ENCODE measurements around the gene MKNK1. TPM values are rescaled to one million over a fixed set of nuclear protein-coding genes. Genes with fewer than 3 reads are reported as not detected.

Gene MKNK1
- total and polyA plus RNA-seq, 2 donors (not counting 1 experiment from before 2014, with no cell fraction given): 51.0 to 73.0 TPM

DNA sequence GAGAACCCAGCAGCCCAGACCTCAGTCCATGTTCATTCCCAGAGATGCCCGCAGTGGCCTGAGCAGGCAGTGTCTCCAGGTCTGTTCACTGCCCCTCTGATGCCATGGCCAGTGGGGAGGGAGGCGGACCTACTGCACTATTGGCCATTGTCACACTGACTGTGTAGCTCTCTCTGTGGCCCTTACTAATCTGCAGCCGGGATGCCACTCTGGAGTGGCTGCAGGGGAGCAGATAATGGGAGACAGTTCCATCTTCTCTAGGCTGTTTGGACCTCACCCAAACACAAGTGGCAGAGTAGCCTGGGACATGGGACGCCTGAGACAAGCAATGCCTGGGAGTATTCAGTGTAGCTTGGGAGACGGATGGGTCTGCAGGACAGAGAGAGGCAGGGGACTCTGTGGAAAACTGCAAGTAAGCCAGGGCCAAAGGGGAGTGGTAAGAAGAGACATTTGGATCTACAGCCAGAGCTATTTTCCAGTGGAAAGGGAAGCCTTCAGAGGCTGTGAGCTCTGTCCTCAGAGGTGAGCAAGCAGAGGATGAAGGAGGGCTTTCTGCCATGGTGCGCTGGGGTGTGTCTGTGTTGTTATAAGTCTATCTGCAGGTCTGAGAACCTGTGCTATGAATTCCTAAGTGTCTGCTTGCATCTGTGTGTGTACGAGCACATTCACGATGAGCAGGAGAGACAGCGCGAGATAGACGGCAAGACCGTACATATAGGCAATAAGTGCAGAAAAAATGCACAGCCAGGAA, 87.7 kb downstream of the MKNK1 start:
- DNase-seq (no peak), ATAC-seq (ENCODE audit: low read depth) (no peak)
- Histone ChIP-seq H3K27me3 (replicated peaks in 1 of 4; ENCODE audit: control extremely low read depth in 1 of 4, control insufficient read depth in 3 of 4, insufficient read depth in 4 of 4, low read length in 3 of 4) (peaks cover 0 to 7% (median 0%) of the 10 kb centered on the region in 4 experiments), H3K79me2 (ENCODE audit: control insufficient read depth, insufficient read depth, low read length) (no peaks in the 10 kb centered on the region), H2AFZ (ENCODE audit: insufficient read depth, low read depth, low read length, poor library complexity, severe bottlenecking) (no peak overlapping the region), H3K9me3 (ENCODE audit: control extremely low read depth in 1 of 3, control insufficient read depth in 2 of 3, insufficient read depth in 1 of 3, low read length in 2 of 3) (no peaks in the 10 kb centered on the region), H3K4me2 (replicated peaks; ENCODE audit: low read depth, low read length, poor library complexity, severe bottlenecking) (no peak overlapping the region), H3K4me1 (ENCODE audit: control insufficient read depth in 2 of 2, insufficient read depth in 2 of 2, low read length in 2 of 2) (no peaks in the 10 kb centered on the region), H3K27ac (ENCODE audit: low read length in 2 of 2) (no peak overlapping the region), H3K4me3 (ENCODE audit: control extremely low read depth in 1 of 5, extremely low read depth in 1 of 5, insufficient read depth in 1 of 5, low read depth in 2 of 5, low read length in 4 of 5) (no peak overlapping the region), H4K20me1 (ENCODE audit: control insufficient read depth, insufficient read depth, low read length, poor library complexity, severe bottlenecking) (no peaks in the 10 kb centered on the region), H3K36me3 (replicated peaks in 1 of 2; ENCODE audit: control extremely low read depth in 1 of 2, control insufficient read depth in 1 of 2, extremely low read depth in 1 of 2, insufficient read depth in 2 of 2, low read length in 1 of 2) (no peaks in the 10 kb centered on the region), H3K9ac (ENCODE audit: low read length) (no peak overlapping the region)
- Mint-ChIP-seq H3K9me3 (ENCODE audit: insufficient read depth) (no peaks in the 10 kb centered on the region), H3K27ac (no peak overlapping the region), H3K4me3 (no peak overlapping the region), H3K4me1 (no peaks in the 10 kb centered on the region), H3K27me3 (peaks cover 47% of the 10 kb centered on the region)
- ChIA-PET POLR2A (no interaction called here), CTCF (interaction anchor here (0.8 to 1.5 kb wide), 2 partner anchors 13 to 70 kb away, joined by 3 to 4 read pairs; no protein-coding TSS in a partner anchor)
- intact Hi-C loops (cut with micrococcal nuclease): no loop called here
- TF ChIP-seq, protein P1, sequence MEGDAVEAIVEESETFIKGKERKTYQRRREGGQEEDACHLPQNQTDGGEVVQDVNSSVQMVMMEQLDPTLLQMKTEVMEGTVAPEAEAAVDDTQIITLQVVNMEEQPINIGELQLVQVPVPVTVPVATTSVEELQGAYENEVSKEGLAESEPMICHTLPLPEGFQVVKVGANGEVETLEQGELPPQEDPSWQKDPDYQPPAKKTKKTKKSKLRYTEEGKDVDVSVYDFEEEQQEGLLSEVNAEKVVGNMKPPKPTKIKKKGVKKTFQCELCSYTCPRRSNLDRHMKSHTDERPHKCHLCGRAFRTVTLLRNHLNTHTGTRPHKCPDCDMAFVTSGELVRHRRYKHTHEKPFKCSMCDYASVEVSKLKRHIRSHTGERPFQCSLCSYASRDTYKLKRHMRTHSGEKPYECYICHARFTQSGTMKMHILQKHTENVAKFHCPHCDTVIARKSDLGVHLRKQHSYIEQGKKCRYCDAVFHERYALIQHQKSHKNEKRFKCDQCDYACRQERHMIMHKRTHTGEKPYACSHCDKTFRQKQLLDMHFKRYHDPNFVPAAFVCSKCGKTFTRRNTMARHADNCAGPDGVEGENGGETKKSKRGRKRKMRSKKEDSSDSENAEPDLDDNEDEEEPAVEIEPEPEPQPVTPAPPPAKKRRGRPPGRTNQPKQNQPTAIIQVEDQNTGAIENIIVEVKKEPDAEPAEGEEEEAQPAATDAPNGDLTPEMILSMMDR (IDR thresholded peaks at IDR 0.05): no peak
- no peak for TF ChIP-seq EZH2 (IDR thresholded peaks at IDR 0.05; ENCODE audit: borderline replicate concordance, insufficient read depth, low read depth, low read length, poor library complexity, severe bottlenecking)
- 80% methylated on average over 12 of the region's 12 CpGs for WGBS (ENCODE audit: insufficient coverage)

GRCh38 chr1:46515576-46515975, 88.5 kb downstream of the MKNK1 start:
- Mint-ChIP-seq H3K4me3 (no peak overlapping the region), H3K4me1 (no peaks in the 10 kb centered on the region), H3K9me3 (ENCODE audit: insufficient read depth) (no peaks in the 10 kb centered on the region), H3K27ac (no peak overlapping the region), H3K27me3 (peaks cover 45% of the 10 kb centered on the region)
- H3K9ac ChIP-seq (ENCODE audit: low read length): no peak overlapping the region
- H3K9me3 ChIP-seq (ENCODE audit: control extremely low read depth in 1 of 3, control insufficient read depth in 2 of 3, insufficient read depth in 1 of 3, low read length in 2 of 3): no peaks in the 10 kb centered on the region
- H3K4me2 ChIP-seq (replicated peaks; ENCODE audit: low read depth, low read length, poor library complexity, severe bottlenecking): no peak overlapping the region
- no peaks in the 10 kb centered on the region for H3K36me3 ChIP-seq (replicated peaks in 1 of 2; ENCODE audit: control extremely low read depth in 1 of 2, control insufficient read depth in 1 of 2, extremely low read depth in 1 of 2, insufficient read depth in 2 of 2, low read length in 1 of 2)
- H2AFZ ChIP-seq (ENCODE audit: insufficient read depth, low read depth, low read length, poor library complexity, severe bottlenecking): no peak overlapping the region
- WGBS (ENCODE audit: insufficient coverage): 95% methylated on average over 6 of the region's 6 CpGs
- H3K27me3 ChIP-seq (replicated peaks in 1 of 4; ENCODE audit: control extremely low read depth in 1 of 4, control insufficient read depth in 3 of 4, insufficient read depth in 4 of 4, low read length in 3 of 4): peaks cover 0 to 7% (median 0%) of the 10 kb centered on the region in 4 experiments
- no peaks in the 10 kb centered on the region for H4K20me1 ChIP-seq (ENCODE audit: control insufficient read depth, insufficient read depth, low read length, poor library complexity, severe bottlenecking)
- H3K4me3 ChIP-seq (ENCODE audit: control extremely low read depth in 1 of 5, extremely low read depth in 1 of 5, insufficient read depth in 1 of 5, low read depth in 2 of 5, low read length in 4 of 5): no peak overlapping the region
- H3K27ac ChIP-seq (ENCODE audit: low read length in 2 of 2): no peak overlapping the region
- ChIA-PET CTCF (no interaction called here), POLR2A (no interaction called here)
- ATAC-seq (ENCODE audit: low read depth): no peak
- TF ChIP-seq EZH2 (IDR thresholded peaks at IDR 0.05; ENCODE audit: borderline replicate concordance, insufficient read depth, low read depth, low read length, poor library complexity, severe bottlenecking): no peak
- TF ChIP-seq, protein P1 (IDR thresholded peaks at IDR 0.05): no peak
- intact Hi-C loops (cut with micrococcal nuclease): no loop called here
- no peak for DNase-seq
- no peaks in the 10 kb centered on the region for H3K4me1 ChIP-seq (ENCODE audit: control insufficient read depth in 2 of 2, insufficient read depth in 2 of 2, low read length in 2 of 2)
- H3K79me2 ChIP-seq (ENCODE audit: control insufficient read depth, insufficient read depth, low read length): no peaks in the 10 kb centered on the region
